Hematopoietic multipotent progenitor cell treated with erythropoietin and hydrocortisone succinate and interleukin-3 and kit ligand, for 6 days (in vitro differentiated cells): ENCODE data around the gene CCDC51.

Experiments used
- DNase-seq: peaks from one replicate; pipeline ENCODE4 v3.0.0-alpha.2; 2015

The CCDC51 gene

DNA sequence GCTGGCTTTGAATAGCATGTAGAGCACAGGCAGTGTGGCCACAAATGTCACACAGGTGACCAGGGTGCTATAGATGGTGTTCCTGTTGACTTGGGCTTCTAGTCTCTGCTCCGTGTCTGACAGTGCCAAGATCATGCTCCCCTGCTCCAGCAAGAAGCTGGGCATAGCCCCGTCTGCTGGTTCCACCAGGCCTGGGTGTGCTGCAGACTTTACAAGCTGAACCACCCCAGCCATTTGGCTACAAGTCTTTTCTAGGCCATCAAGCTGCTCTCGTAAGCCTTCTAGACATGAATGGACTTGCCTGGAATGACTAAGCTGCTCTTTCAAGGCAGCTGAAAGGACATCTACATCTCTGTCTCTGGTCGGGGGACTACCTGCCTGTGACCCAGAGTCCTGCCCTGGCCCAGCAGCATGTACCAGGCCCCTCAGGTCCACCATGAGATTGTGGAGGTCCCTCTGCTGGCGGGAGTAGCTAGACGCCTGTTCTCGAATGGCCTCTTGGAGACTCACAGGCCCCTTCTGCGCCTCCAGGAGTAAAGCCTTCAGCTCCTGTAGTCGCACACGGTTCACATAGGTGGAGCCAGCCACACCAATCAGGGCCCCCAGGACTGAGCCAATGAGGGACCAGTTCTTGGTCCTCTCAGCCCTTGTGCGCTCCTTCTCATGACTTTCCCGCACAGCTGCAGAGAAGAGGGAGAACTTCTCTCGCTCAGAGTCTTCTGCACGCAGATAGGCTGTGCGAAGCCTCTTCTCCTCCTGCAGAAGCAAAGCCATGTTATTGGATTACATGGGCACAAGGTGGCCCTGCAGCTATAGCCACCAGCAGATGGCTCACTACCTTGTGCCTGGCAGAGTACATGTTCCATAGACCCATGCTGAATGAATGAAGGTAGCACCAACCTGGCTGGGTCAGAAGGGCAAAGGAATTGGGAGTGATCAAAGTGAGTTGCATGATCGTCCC is 7.2 kb downstream of the CCDC51 start:
- DNase-seq: peak; percentile 45

- DNase-seq: no peak
Measured at GRCh38 chr3:48431224-48432029, 8.5 kb downstream of the CCDC51 start.

GRCh38 chr3:48430708-48431101 is 9.2 kb downstream of the CCDC51 start:
- no peak for DNase-seq

DNA sequence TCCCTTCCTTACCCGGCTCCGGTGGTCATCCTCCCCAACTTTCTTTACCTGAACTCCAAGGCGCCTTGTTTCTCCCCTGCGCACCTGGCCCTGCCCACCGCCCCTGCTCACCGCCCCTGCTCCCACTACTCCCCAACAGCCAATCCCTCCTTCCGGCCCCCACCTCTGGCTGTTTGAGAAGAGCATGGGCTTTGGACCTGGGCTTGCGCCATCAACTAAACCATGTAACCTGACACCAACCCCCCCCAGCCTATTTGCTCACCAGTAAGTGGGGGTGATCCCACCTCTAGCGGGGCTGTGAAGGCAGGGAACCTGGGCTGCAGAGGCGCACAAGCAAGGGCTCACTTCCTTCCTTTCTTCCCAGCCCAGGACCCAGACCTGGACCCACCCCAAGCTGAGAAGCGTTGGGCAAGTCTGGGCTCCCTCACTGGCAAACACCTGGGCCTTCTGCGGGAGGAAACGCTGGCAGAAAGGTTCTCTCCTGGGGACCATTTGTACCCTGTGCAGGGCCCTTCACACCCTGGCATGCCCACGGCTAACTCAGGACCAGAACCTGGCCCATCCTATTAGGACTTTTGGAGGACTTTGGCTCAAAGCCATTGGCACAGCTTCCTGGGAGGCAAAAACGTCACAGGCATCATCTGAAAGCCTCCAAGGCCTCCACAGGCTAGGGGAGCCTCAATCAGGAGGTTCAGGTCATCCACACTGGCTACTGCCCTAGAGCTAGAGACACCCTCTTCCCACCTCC is 9.8 kb downstream of the CCDC51 start, which contains the start of gene PLXNB1:
TSS of gene PLXNB1 (minus strand) at position 127 of the 748 bp plus-strand sequence. CDS start 5,475 bp downstream, outside the sequence.
- peak; percentile 48 for DNase-seq

- DNase-seq: peak; percentile 50
Measured at GRCh38 chr3:48429317-48429959, 10.5 kb downstream of the CCDC51 start.

GRCh38 chr3:48428572-48429316 is 11.2 kb downstream of the CCDC51 start:
- DNase-seq: no peak

GRCh38 chr3:48428088-48428571 is 11.8 kb downstream of the CCDC51 start:
- DNase-seq: no peak

- DNase-seq: no peak
Measured at GRCh38 chr3:48427630-48427962, 12.3 kb downstream of the CCDC51 start.

DNA sequence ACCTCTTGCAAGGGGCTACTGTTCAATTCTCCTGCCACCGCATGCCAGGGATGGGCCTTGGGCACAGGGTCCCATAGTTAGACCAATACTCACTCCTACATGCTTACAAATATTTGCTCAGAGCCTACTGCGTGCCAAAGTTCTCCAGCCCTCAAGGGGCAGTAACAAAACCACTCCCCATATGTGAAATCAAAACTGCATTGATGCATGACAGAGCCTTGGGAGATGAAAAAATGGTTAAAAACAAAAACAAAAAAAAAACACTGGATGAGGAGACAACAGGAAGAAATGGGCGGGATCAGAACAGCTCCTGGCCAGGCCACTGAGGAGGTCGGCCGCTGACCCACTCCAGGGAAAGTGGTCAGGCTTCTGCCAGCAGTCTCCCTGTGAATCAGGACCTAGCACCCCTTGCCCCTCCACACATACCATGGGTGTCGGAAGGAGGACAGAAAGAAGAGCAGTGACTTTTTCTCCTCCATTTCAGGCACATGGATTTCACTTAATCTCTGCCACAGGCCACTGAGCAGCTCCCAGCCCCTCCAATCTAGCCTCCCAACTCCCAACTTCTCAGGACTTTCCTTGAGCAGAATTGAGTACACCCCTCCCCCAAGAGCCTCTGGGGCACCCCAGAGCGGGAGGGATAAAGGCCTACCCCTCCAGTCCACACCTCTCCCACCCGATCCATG is 12.8 kb downstream of the CCDC51 start:
- DNase-seq: no peak

- DNase-seq: no peak
Measured at GRCh38 chr3:48426401-48426909, 13.5 kb downstream of the CCDC51 start.

DNA sequence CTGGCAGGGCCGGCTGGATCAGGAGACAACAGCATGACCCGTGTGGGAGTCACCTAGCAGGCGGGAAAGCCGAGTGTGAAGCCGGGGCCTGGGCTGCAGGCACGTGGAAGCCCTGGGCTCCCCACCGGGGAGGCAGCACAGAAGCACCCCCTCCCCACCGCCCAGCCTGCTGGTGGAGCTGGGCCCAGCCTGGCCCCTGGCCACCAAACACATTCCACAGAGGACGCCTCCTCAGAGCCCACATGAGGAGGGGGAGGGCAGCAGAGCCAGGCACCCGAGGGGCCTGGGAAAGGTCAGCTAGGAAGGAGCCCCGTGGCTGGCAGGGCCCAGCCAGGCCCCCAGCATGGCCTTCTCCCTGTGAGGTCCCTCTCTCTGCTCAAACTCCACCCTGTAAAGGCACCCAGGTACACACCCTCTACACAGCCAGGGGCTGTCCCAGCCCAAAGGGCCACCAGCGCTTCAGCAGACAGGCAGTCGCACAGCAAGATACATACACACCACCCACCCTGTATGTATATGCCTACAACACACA is 14.6 kb downstream of the CCDC51 start:
- no peak for DNase-seq

DNA sequence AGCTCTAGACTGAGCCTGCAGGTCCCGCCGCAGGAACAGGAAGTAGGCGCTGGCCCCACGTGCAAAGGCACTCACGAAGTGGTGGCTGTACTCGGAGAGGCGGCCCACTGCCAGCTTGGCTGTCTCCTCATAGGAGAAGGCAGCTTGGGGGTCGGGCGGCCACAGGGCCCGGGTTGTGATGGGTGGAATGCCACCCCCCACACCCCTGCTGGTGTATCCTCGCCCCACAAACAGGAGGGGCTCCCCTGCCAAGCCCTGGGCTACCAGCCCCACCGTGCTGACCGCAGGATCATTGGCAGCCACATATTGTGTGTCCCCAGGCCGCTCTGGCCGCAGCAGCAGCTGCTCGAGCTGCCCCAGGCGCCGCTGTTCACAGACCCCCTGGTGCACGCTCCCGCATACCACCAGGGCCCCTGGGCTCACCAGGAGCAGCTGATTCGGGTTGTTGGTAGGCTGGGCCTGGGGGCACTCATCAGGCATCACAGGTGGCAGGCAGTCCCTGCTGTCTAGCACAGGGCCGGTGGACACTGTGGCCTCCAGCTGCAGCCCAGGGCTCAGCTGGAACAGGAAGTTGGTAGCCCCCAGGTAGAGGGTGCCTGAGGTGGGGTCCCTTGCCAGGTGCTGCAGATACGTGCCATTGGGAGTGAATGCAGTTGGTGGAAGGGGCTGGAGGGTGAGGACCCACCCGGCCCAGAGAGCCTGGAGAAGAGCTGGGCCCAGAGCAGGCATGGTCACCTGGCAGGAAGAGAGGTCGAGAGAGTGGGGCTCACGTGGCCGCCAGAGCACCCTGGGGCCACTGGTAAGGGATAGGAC is 15.8 kb downstream of the CCDC51 start:
- no peak for DNase-seq

DNA sequence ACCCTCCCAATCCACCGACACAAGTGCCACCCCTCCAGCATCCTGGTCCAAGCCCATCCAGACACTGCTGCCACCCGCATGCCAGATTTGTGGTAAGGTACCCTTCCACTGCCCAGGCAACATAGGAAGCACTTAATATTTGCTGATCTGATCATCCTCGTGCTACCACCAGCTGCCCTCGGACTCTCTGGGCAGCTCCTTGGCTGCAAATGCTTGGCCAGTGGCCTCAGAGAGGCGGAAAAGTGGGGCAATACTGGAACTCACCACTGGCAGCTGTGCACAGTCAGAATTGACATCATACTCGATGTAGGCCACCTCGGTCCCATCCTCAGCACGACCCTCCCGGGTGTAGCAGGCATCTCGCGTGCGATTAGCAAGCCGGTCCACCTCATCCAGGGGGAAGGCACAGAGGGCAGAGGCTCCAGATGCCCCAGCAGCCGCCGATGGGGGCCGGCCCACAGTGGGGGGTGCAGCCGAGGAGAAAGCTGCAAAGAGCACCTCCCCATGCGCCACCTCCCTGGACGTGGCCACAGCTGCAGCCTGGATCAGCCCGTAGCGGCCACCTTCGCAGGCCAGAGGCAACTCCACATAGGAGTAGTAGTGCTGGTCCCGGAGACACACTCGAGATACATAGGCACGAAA is 16.6 kb downstream of the CCDC51 start:
- DNase-seq: no peak

GRCh38 chr3:48422681-48423080 is 17.2 kb downstream of the CCDC51 start:
- no peak for DNase-seq

- DNase-seq: no peak
Measured at GRCh38 chr3:48422272-48422671, 17.6 kb downstream of the CCDC51 start.

DNA sequence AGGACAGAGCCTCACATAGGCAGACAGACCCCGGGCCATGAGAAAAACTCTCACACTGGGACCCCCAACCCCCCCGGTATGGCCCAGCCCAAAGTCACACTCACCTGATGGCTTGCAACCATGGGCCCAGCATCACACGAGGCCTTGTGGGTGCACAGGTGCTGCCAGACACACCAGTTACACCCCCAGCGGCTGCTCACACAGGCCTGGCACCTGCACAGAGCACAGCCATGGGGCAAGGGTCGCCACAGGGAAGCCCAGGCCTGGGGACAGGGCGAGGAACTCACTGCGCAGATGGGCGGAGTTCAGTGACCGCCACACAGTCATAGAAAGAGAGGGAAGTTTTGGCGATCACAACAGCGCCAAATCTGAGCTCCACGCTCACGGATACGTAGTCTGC is 19.4 kb downstream of the CCDC51 start:
- DNase-seq: no peak

DNA sequence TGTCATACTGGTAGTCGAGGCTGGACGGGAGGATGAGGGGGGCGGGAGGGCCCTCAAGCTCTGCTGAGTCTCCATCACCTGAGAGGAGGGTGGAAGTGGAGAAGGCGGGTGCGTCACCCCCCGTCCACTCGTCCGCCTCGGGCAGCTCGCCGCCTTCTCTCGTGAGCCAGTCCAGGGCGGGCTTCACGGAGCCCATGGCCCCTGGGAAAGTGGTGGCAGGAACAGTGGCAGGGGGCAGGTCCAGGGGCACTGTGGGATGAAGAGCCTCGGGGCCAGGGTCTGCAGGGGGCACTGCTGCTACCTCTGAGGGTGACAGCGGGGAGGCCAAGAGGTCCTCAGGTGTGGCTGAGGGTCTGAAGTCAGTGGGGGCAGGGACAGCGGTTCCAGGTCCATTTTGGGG is 20.3 kb downstream of the CCDC51 start:
- DNase-seq: no peak

- no peak for DNase-seq
Measured at GRCh38 chr3:48419149-48419548, 20.8 kb downstream of the CCDC51 start.

DNA sequence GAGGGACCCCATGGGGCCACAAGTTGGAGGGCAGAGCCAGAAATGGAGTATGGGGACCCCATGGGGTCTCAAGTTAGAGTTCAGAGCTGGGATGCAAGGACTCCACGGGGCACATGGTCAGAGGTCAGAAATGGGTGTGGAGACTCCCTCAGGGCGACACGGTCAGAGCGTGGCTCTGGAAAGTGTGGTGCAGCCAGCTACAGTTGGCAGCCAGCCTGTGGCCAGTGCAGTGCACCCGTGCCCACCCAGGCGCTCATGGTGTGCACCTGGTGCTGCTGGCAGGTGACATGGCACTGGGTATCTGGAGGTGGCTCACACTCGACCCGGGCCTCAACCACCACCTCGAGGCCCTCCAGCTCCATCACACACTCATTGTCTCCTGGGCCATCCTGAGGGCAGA is 21.3 kb downstream of the CCDC51 start:
- no peak for DNase-seq
